PC-3 (cell line): ENCODE data around the gene PLAGL2. TPM values are rescaled to one million over a fixed set of nuclear protein-coding genes. Genes with fewer than 3 reads are reported as not detected.

Experiments
- ATAC-seq: fragments of 200-7000 bp; cut with Tn5 transposase; 2 replicates; pipeline ENCODE4 v1.9.1; 2020; ENCODE audit warnings: mild to moderate bottlenecking, moderate library complexity
- BruUV-seq: library from RNA; stranded (reverse); fragments of 400-500 nt; replicated peaks from 2 replicates; lab custom pipeline; 2021; lab: Mats Ljungman, UMichigan
- CTCF ChIA-PET: fragments of 300-600 bp; sonication (Branson Sonifier 250); formaldehyde crosslinking; loops from one replicate; lab custom pipeline; 2022; ENCODE audit warnings: antibody characterized with exemption; lab: Charles Lee
- POLR2A ChIA-PET: fragments of 300-600 bp; sonication (Branson Sonifier 250); formaldehyde crosslinking; loops from one replicate; lab custom pipeline; 2022; ENCODE audit warnings: antibody characterized with exemption; ENCODE audit not compliant: unreplicated experiment; lab: Charles Lee
- DNase-seq: peaks from one replicate; pipeline ENCODE4 v3.0.0-alpha.2; 2015
- H2AFZ ChIP-seq: fragments of 300-600 bp; sonication (generic); 2 replicates; pipeline ENCODE4 v1.6.0; 2016; ENCODE audit warnings: antibody characterized with exemption, low read length
- H3F3A ChIP-seq: fragments of 300-600 bp; sonication (generic); one replicate; pipeline ENCODE4 v1.6.0; 2017; ENCODE audit warnings: antibody characterized with exemption, low read length, control low read depth, mild to moderate bottlenecking; ENCODE audit not compliant: unreplicated experiment
- H3K27ac ChIP-seq: fragments of 300-600 bp; sonication (generic); 2 replicates; pipeline ENCODE4 v1.5.1; 2016; ENCODE audit warnings: mild to moderate bottlenecking, low read length
- H3K27me3 ChIP-seq: fragments of 300-600 bp; sonication (generic); 2 replicates; pipeline ENCODE4 v1.6.1; 2016; ENCODE audit warnings: low read length, mixed read lengths
- H3K36me3 ChIP-seq: fragments of 300-600 bp; sonication (generic); 2 replicates; pipeline ENCODE4 v1.6.1; 2016; ENCODE audit warnings: low read depth, mixed run types, low read length, mixed read lengths
- H3K4me1 ChIP-seq: fragments of 300-600 bp; sonication (generic); 2 replicates; pipeline ENCODE4 v1.5.1; 2016; ENCODE audit warnings: low read length; ENCODE audit not compliant: insufficient read depth
- H3K4me2 ChIP-seq: fragments of 300-600 bp; sonication (generic); 2 replicates; pipeline ENCODE4 v1.6.0; 2016; ENCODE audit warnings: low read length
- H3K4me3 ChIP-seq: fragments of 300-600 bp; sonication (generic); 2 replicates; pipeline ENCODE4 v1.5.1; 2016; ENCODE audit warnings: mild to moderate bottlenecking, low read length, mixed read lengths
- H3K79me2 ChIP-seq: fragments of 300-600 bp; sonication (generic); 2 replicates; pipeline ENCODE4 v1.6.1; 2017; ENCODE audit warnings: low read length, mixed read lengths
- H3K9ac ChIP-seq: fragments of 300-600 bp; sonication (generic); 2 replicates; pipeline ENCODE4 v1.6.0; 2016; ENCODE audit warnings: mild to moderate bottlenecking, low read length
- H3K9me2 ChIP-seq: fragments of 300-600 bp; sonication (generic); replicated peaks from 2 replicates; pipeline ENCODE4 v1.6.1; 2016; ENCODE audit warnings: mixed run types, low read length, mixed read lengths
- H3K9me3 ChIP-seq: fragments of 300-600 bp; sonication (generic); 2 replicates; pipeline ENCODE4 v1.6.1; 2016; ENCODE audit warnings: low read length, mixed read lengths
- H4K20me1 ChIP-seq: fragments of 300-600 bp; sonication (generic); 2 replicates; pipeline ENCODE4 v1.6.1; 2016; ENCODE audit warnings: low read length, mixed read lengths
- EZH2 ChIP-seq: fragments of 300-600 bp; sonication (generic); IDR thresholded peaks from one replicate; pipeline ENCODE4 v1.6.1; 2017; ENCODE audit warnings: antibody characterized with exemption, mild to moderate bottlenecking, low read length; ENCODE audit not compliant: unreplicated experiment
- EZH2phosphoT487 ChIP-seq: fragments of 300-600 bp; sonication (generic); IDR thresholded peaks from 2 replicates; pipeline ENCODE4 v1.6.1; 2018; ENCODE audit warnings: mild to moderate bottlenecking, antibody characterized with exemption, low read length, borderline replicate concordance
- intact Hi-C: fragments of 100-400 bp; cut with micrococcal nuclease; formaldehyde crosslinking; loops from 2 replicates; pipeline ENCODE4 v1.9.0; 2023
- total RNA-seq: library from RNA; depleted of rRNA; stranded (reverse); fragments of >200 nt; gene quantifications from 2 replicates; pipeline ENCODE4 v1.2.3, GENCODE V29; 2014
- TF ChIP-seq, protein P1 (sequence below): fragments of 300-600 bp; sonication (generic); conservative IDR thresholded peaks from 2 replicates; pipeline ENCODE4 v1.5.1; 2017; ENCODE audit warnings: antibody characterized with exemption, low read depth, mild to moderate bottlenecking, low read length

PLAGL2 gene
- total RNA-seq, 1 experiment from 2014 or later = 4.4 TPM

DNA sequence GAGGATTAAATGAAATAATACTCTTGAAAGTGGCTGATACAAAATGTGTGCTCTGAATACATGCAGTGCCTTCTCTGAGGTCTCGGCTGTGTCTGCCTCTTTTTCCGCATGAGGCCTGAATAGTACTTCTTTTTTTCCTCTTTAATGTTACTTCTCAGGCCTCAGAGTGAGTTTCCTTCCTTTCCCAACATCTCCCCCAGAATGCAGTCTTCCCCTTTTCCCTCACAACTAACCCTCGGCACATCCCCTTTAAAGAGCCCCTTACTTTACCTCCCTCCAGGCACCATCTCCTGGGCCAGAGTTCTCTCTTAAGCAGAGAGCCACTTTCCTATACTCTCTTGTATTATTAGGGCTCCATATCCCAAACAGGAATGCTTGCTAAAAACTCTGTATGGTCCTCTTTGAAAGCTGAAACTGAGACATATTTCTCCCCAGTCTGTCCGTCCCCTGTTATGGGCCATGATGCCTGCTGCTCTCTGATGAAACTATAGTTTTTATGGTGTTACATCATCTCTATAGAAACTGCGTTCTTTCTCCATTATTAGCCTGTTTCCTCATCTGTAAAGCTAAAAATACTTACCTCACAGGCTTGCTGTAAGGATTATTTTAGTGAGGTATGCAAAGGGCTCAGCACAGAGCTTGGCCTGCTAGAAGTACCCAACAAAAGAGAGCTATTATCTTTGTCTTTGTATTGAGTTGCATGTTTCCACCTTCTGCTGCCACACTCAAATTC, 2.3 kb downstream of the PLAGL2 start:
- peaks cover 42% of the 10 kb centered on the region for H3K4me1 ChIP-seq
- no peaks in the 10 kb centered on the region for H3K9me2 ChIP-seq
- CTCF ChIA-PET = no interaction called here
- H3K27ac ChIP-seq = no peak overlapping the region
- no TSS peak for BruUV-seq
- TF ChIP-seq, protein P1, sequence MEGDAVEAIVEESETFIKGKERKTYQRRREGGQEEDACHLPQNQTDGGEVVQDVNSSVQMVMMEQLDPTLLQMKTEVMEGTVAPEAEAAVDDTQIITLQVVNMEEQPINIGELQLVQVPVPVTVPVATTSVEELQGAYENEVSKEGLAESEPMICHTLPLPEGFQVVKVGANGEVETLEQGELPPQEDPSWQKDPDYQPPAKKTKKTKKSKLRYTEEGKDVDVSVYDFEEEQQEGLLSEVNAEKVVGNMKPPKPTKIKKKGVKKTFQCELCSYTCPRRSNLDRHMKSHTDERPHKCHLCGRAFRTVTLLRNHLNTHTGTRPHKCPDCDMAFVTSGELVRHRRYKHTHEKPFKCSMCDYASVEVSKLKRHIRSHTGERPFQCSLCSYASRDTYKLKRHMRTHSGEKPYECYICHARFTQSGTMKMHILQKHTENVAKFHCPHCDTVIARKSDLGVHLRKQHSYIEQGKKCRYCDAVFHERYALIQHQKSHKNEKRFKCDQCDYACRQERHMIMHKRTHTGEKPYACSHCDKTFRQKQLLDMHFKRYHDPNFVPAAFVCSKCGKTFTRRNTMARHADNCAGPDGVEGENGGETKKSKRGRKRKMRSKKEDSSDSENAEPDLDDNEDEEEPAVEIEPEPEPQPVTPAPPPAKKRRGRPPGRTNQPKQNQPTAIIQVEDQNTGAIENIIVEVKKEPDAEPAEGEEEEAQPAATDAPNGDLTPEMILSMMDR = no peak
- TF ChIP-seq EZH2 (no peak), EZH2phosphoT487 (no peak)
- H2AFZ ChIP-seq = no peak overlapping the region
- POLR2A ChIA-PET = no interaction called here
- H3K27me3 ChIP-seq = no peaks in the 10 kb centered on the region
- H3K4me3 ChIP-seq = peak overlapping the region; percentile 97; the same call in 1 of the 2 replicates
- peaks cover 24% of the 10 kb centered on the region; the same call in 1 of the 2 replicates for H4K20me1 ChIP-seq
- intact Hi-C loops = loop anchor here (5.0 to 10.0 kb wide), 3 partner anchors 52 to 150 kb away; partner anchors contain the start of gene ASXL1
- H3K9me3 ChIP-seq = no peaks in the 10 kb centered on the region
- no peak for ATAC-seq
- DNase-seq = no peak
- H3K36me3 ChIP-seq = peaks cover 14% of the 10 kb centered on the region; the same call in 1 of the 2 replicates
- peak overlapping the region; percentile 97 for H3K4me2 ChIP-seq
- H3F3A ChIP-seq = no peaks in the 10 kb centered on the region
- H3K79me2 ChIP-seq = peaks cover 94% of the 10 kb centered on the region
- H3K9ac ChIP-seq = no peak overlapping the region

DNA sequence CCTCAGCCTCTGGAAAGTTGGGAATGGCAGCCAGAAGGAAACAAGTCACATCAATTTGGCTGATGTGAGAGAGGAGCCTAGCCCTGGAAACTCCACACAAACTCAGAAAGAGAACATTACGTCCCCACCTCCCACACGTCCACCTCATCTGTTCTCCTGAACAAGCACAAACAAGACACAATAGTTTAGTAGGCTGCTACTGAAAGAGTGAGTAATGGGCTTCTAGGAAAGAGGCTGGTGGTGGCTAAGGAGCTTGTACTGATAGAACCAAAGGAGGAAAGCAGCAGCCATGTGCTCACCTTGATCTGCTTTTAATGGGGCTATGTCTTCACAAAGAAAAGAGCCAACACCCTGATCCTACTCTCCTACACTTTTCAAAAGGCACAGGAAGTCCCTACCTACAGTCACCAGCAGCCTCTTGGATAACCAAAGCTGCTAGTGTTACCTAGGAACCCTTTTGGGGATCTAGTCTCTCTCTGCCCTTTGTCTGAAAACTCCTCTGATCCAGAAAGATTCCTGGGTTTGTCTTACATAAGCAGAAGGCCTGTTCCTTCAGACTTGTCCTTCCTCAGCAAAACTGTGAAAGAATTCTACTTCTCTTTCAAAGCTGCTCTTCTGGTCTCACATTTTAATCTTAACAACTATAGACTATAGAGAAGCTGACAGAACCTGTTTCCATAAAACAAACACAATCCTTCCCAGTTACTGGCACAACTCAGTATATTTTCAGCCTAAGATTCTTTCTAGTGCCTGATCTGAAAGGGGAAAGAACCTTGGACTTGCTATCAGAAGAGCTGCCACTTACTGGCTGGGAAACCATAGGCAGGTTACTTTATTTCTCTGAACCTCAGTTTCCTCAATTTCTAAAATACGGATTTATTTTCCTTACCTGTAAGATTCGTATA, 3.1 kb downstream of the PLAGL2 start:
- no peak for TF ChIP-seq EZH2phosphoT487
- TF ChIP-seq EZH2 = no peak
- TF ChIP-seq, protein P1 = no peak
- peaks cover 41% of the 10 kb centered on the region for H3K4me1 ChIP-seq
- peaks cover 89% of the 10 kb centered on the region for H3K79me2 ChIP-seq
- ChIA-PET POLR2A (no interaction called here), CTCF (no interaction called here)
- no TSS peak for BruUV-seq
- no peaks in the 10 kb centered on the region for H3K9me3 ChIP-seq
- peak overlapping the region; percentile 97 for H3K4me2 ChIP-seq
- intact Hi-C loops = loop anchor here (5.0 to 10.0 kb wide), 3 partner anchors 53 to 150 kb away; partner anchors contain the start of gene ASXL1
- H3K4me3 ChIP-seq = no peak overlapping the region
- peaks cover 24% of the 10 kb centered on the region; the same call in 1 of the 2 replicates for H4K20me1 ChIP-seq
- H3K27me3 ChIP-seq = no peaks in the 10 kb centered on the region
- H3K9me2 ChIP-seq = no peaks in the 10 kb centered on the region
- no peak for ATAC-seq
- H3K27ac ChIP-seq = no peak overlapping the region
- no peaks in the 10 kb centered on the region for H3F3A ChIP-seq
- no peak overlapping the region for H3K9ac ChIP-seq
- H2AFZ ChIP-seq = no peak overlapping the region
- H3K36me3 ChIP-seq = peaks cover 17% of the 10 kb centered on the region; the same call in 1 of the 2 replicates
- DNase-seq = peak; percentile 18
